Mesothelial cell of epicardium (in vitro differentiated cells): Measurements from ENCODE around the gene FOXC2. TPM values are rescaled to one million over a fixed set of nuclear protein-coding genes. Genes with fewer than 3 reads are reported as not detected.
"Not testable (repeated sequence)": the region's sequence is repeated elsewhere in the genome, so short reads cannot be mapped to it uniquely, and the experiment has no call there.

Experiments
- DNase-seq, 2 experiments: peaks; one replicate each; pipeline ENCODE4 v3.0.0; 2021; ENCODE audit warnings: low spot score in 2 of 2; ENCODE audit not compliant: unreplicated experiment in 2 of 2
- H3K27ac Mint-ChIP-seq: 2 replicates; pipeline ENCODE4 v1.8.0; 2021; ENCODE audit warnings: mixed read lengths
- H3K27me3 Mint-ChIP-seq: 2 replicates; pipeline ENCODE4 v1.8.0; 2021; ENCODE audit warnings: low read depth, mixed read lengths
- H3K36me3 Mint-ChIP-seq: 2 replicates; pipeline ENCODE4 v1.8.0; 2021; ENCODE audit warnings: mixed read lengths
- H3K4me1 Mint-ChIP-seq: 2 replicates; pipeline ENCODE4 v1.8.0; 2021; ENCODE audit warnings: mixed read lengths
- H3K4me3 Mint-ChIP-seq: 2 replicates; pipeline ENCODE4 v1.8.0; 2021; ENCODE audit warnings: mild to moderate bottlenecking, moderate library complexity, mixed read lengths
- H3K9me3 Mint-ChIP-seq: 2 replicates; pipeline ENCODE4 v1.8.0; 2021; ENCODE audit warnings: mixed read lengths
- total RNA-seq: library from RNA; stranded (reverse); gene quantifications from 3 replicates; pipeline ENCODE4 v1.2.1, GENCODE V29; 2021
- TF ChIP-seq, protein P1 (sequence below): fragments of 200-600 bp; sonication (generic); IDR thresholded peaks from one replicate; pipeline ENCODE4 v1.5.0; 2021; ENCODE audit warnings: antibody characterized with exemption; ENCODE audit not compliant: unreplicated experiment

FOXC2 gene
- total RNA-seq, 1 donor from 2014 or later = 12.3 TPM

DNA sequence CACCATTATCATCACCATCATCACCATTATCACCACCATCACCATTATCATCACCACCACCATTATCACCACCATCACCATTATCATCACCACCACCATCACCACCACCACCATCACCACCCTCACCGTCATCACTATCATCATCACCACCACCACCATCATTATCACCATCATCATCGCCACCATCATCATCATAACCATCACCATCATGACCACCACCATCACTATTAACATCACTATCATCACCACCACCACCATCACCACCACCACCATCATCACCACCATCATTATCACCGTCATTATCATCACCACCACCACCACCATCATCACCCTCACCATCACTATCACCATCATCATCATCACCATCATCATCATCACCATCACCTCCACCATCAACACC, 20.9 kb downstream of the FOXC2 start:
- DNase-seq = no peak
- Mint-ChIP-seq H3K27ac (no peak overlapping the region), H3K4me1 (no peaks in the 10 kb centered on the region), H3K36me3 (no peaks in the 10 kb centered on the region), H3K4me3 (no peak overlapping the region), H3K27me3 (peaks cover 29% of the 10 kb centered on the region), H3K9me3 (no peaks in the 10 kb centered on the region)
- TF ChIP-seq, protein P1, sequence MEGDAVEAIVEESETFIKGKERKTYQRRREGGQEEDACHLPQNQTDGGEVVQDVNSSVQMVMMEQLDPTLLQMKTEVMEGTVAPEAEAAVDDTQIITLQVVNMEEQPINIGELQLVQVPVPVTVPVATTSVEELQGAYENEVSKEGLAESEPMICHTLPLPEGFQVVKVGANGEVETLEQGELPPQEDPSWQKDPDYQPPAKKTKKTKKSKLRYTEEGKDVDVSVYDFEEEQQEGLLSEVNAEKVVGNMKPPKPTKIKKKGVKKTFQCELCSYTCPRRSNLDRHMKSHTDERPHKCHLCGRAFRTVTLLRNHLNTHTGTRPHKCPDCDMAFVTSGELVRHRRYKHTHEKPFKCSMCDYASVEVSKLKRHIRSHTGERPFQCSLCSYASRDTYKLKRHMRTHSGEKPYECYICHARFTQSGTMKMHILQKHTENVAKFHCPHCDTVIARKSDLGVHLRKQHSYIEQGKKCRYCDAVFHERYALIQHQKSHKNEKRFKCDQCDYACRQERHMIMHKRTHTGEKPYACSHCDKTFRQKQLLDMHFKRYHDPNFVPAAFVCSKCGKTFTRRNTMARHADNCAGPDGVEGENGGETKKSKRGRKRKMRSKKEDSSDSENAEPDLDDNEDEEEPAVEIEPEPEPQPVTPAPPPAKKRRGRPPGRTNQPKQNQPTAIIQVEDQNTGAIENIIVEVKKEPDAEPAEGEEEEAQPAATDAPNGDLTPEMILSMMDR = no peak

DNA sequence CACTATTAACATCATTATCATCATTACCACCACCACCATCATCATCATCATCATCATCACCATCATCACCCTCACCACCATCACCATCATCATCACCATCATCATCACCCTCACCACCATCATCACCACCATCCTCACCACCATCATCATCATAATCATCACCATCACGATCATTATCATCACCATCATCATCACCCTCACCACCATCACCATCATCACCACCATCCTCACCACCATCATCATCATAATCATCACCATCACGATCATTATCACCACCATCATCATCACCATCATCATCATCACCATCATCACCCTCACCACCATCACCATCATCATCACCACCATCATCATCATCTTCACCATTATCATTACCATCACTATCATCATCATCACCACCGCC, 21.3 kb downstream of the FOXC2 start:
- H3K27ac Mint-ChIP-seq, DNase-seq, H3K4me1 Mint-ChIP-seq, H3K36me3 Mint-ChIP-seq, H3K4me3 Mint-ChIP-seq, H3K9me3 Mint-ChIP-seq: not testable (repeated sequence)
- peaks cover 29% of the 10 kb centered on the region for H3K27me3 Mint-ChIP-seq

- Mint-ChIP-seq H3K4me1 (peaks cover 26% of the 10 kb centered on the region), H3K27ac (no peak overlapping the region), H3K9me3 (no peaks in the 10 kb centered on the region), H3K4me3 (no peak overlapping the region), H3K36me3 (no peaks in the 10 kb centered on the region), H3K27me3 (peaks cover 27% of the 10 kb centered on the region)
- DNase-seq = no peak
- TF ChIP-seq, protein P1 = no peak
Observed at GRCh38 chr16:86590501-86591144, 24.0 kb downstream of the FOXC2 start.

DNA sequence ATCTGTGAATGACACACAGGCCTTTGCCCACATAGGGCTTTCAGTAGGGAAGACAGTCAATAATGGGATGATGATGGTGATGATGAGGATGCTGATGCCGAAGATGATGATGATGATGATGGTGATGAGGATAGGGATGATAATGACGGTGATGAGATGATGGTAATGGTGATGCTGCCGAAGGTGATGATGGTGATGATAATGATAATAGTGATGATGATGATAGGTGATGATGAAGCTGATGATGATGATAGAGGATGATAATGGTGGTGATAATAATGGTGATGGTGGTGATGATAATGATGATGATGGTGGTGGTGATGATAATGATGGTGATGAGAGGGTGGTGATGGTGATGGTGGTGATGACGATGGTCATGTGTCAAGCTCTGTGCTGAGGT, 24.6 kb downstream of the FOXC2 start:
- TF ChIP-seq, protein P1 = no peak
- H3K27ac Mint-ChIP-seq = no peak overlapping the region
- peaks cover 32% of the 10 kb centered on the region for H3K4me1 Mint-ChIP-seq
- H3K4me3 Mint-ChIP-seq = no peak overlapping the region
- no peak for DNase-seq
- peaks cover 27% of the 10 kb centered on the region for H3K27me3 Mint-ChIP-seq
- no peaks in the 10 kb centered on the region for H3K36me3 Mint-ChIP-seq
- H3K9me3 Mint-ChIP-seq = no peaks in the 10 kb centered on the region

- Mint-ChIP-seq H3K9me3 (no peaks in the 10 kb centered on the region), H3K4me1 (peaks cover 49% of the 10 kb centered on the region), H3K4me3 (no peak overlapping the region), H3K27ac (peak overlapping the region; percentile 25), H3K36me3 (no peaks in the 10 kb centered on the region), H3K27me3 (peaks cover 27% of the 10 kb centered on the region)
- TF ChIP-seq, protein P1 = no peak
- DNase-seq = no peak
Observed at GRCh38 chr16:86593913-86594620, 27.4 kb downstream of the FOXC2 start.

DNA sequence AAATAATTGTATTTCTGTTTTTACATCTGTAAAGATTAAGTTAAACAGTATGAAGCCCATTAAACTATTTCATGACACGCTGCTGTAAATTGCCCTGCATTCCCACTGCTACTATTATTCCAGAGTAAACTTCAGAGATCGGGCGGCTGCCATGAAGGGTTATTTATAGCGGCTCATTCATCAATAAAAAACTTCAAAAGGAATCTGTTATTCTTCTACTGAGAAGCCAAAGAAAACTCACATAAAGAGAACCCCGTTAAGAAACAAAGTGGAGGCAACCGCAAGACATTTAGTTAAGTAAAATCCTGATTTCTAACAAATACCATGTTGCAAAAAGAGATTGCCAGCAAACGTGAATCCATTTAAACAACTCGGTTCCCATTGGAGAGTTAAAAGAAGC, 28.1 kb downstream of the FOXC2 start:
- Mint-ChIP-seq H3K4me3 (no peak overlapping the region), H3K36me3 (no peaks in the 10 kb centered on the region), H3K9me3 (no peaks in the 10 kb centered on the region), H3K4me1 (peaks cover 52% of the 10 kb centered on the region), H3K27me3 (peaks cover 27% of the 10 kb centered on the region), H3K27ac (peak overlapping the region; percentile 33)
- DNase-seq = no peak
- TF ChIP-seq, protein P1 = no peak
